Epithelial cell of prostate (primary cell): Measurements from ENCODE around the gene ENOPH1.
"Not testable (repeated sequence)": the region's sequence is repeated elsewhere in the genome, so short reads cannot be mapped to it uniquely, and the experiment has no call there.

Experiments used
- DNase-seq: peaks from one replicate; pipeline ENCODE4 v3.0.0-alpha.2; 2011; ENCODE audit warnings: low read depth, low spot score
- H3K27ac ChIP-seq: fragments of 450-650 bp; 2 replicates; pipeline ENCODE4 v1.5.1; 2017; ENCODE audit warnings: mild to moderate bottlenecking

ENOPH1 gene

GRCh38 chr4:82461710-82462109 is 31.3 kb downstream of the ENOPH1 start:
- H3K27ac ChIP-seq, result no peak overlapping the region
- no peak for DNase-seq

DNA sequence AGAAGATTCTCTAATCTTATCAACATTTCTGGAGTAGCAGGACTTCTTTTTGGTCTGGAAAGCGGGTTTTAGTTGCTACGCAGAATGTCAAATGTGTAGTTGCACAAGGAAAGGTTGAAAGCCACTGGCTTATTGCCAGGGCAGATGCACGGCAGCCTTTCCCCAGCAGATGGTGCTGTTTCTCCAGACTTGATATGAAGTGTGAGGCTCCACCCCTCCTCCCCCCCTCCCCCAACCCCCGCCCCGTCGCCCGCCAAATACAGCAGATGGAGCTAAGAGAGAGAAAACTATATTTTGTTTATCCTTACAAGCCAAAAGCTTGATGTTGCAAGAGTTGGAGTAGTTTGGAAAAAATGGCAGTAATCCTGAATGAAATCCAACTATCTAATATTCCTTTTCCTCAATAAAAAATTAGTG is 32.0 kb downstream of the ENOPH1 start:
- no peak overlapping the region for H3K27ac ChIP-seq
- DNase-seq, result peak; percentile 16

DNA sequence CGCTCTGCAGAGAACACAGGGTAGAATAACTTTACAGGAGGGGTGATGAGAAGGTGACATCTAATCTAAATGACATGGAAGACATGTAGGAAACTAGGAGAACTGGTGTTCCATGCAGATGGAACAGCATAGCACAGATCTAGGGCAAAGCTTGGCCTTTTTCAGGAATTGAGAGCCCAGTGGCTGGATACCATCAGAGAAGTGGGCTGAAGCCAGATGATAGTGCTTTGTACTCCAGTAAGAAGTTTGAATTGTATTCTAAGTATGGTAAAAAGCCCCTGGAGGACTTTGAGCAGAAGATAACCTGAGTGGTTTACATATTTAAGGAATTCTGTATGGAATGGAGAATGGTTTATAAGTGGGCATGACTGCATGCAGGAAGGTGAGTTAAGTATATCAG is 32.8 kb downstream of the ENOPH1 start:
- no peak for DNase-seq
- H3K27ac ChIP-seq, result no peak overlapping the region

- DNase-seq, result no peak
- H3K27ac ChIP-seq, result no peak overlapping the region
Measured at GRCh38 chr4:82467471-82467870, 37.1 kb downstream of the ENOPH1 start.

DNA sequence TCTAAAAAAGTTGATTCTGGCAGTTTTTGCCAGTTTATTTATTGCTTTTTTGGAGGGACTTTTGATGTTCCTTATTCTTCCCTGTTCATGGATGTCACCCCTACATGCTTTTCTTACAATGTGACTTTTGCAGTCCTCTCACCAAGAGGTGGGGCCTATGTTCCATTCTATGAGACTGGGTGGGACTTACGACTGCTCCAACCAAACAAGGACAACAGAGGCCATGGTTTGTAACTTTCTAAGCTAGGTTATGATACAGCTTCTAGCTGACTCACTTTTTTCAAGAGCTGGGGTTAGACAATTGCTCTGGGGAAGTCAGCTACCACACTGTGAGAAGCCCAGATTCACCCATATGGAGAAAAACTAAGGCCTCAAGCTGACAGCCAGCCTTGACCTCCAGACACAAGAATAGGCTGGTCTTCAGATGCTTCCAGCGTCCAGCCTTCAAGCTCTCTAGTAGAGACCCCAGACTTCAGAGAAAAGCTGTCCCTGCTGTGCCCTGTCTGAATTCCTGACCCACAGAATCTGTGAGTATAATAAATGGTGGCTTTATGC is 39.5 kb downstream of the ENOPH1 start:
- no peak overlapping the region for H3K27ac ChIP-seq
- DNase-seq, result no peak

DNA sequence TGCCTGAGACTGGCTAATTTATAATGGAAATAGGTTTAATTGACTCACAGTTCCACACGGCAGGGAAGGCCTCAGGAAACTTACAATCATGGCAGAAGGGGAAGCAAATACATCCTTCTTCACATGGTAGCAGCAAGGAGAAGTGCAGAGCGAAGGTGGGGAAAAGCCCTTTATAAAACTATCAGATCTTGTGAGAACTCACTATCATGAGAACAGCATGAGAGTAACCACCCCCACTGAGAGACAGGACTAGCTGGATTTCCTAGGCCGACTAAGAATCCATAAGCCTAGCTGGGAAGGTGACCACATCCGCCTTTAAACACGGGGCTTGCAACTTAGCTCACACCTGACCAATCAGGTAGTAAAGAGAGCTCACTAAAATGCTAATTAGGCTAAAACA is 42.7 kb downstream of the ENOPH1 start:
- not testable (repeated sequence) for DNase-seq, H3K27ac ChIP-seq

- no peak overlapping the region for H3K27ac ChIP-seq
- no peak for DNase-seq
Measured at GRCh38 chr4:82473621-82474164, 43.3 kb downstream of the ENOPH1 start.

DNA sequence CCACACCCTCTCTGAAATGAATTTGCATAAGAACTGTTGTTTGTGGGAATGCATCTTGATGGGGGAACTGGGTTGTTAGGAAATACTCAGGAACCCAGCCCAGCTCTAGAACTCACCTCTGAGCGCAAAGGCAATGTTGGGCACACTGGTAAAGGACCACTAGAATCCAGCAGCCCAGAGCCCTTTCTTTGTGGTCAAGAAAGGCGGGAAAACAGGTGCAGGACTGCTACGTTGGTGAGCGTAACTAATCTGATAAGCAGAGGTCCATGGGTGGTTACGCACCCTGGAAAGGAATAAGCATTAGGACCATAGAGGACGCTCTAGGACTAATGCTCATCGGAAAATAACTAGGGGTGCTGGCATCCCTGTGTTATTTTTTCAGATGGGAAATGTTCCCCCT is 45.5 kb downstream of the ENOPH1 start:
- not testable (repeated sequence) for DNase-seq, H3K27ac ChIP-seq

DNA sequence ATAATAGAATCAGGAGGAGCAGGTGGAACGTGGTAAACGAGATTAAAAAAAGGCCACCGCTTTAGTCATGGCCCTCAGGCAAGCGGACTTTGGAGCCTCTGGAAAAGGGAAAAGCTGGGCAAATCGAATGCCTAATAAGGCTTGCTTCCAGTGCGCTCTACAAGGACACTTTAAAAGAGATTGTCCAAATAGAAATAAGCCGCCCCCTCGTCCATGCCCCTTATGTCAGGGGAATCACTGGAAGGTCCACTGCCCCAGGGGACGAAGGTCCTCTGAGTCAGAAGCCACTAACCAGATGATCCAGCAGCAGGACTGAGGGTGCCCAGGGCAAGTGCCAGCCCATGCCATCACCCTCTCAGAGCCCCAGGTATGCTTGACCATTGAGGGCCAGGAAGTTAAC is 47.1 kb downstream of the ENOPH1 start:
- H3K27ac ChIP-seq, DNase-seq: not testable (repeated sequence)

- no peak overlapping the region for H3K27ac ChIP-seq
- no peak for DNase-seq
Measured at GRCh38 chr4:82479562-82479961, 49.2 kb downstream of the ENOPH1 start.

- H3K27ac ChIP-seq, result no peak overlapping the region
- DNase-seq, result no peak
Measured at GRCh38 chr4:82480771-82481505, 50.5 kb downstream of the ENOPH1 start.

- H3K27ac ChIP-seq, result no peak overlapping the region
- no peak for DNase-seq
Measured at GRCh38 chr4:82481506-82481840, 51.1 kb downstream of the ENOPH1 start.

DNA sequence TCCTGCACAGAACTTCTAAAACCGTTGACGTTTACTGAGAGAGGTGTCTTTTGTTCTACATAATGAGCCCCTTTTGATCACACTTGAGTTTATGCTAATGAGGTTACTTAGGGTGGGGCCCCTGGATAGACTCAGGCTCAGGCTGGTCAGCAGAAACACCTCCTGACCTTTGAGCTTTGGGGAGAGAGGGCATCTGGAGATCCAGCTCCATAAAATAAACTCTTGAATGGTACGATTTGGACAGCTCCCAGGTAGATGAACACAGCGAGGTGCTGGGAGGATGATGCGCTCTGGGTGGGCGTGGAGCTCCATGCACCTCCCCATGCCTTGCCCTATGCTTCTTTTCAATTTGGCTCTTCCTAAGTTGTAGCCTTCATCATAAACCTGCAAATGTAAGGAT is 52.0 kb downstream of the ENOPH1 start:
- no peak overlapping the region for H3K27ac ChIP-seq
- no peak for DNase-seq

DNA sequence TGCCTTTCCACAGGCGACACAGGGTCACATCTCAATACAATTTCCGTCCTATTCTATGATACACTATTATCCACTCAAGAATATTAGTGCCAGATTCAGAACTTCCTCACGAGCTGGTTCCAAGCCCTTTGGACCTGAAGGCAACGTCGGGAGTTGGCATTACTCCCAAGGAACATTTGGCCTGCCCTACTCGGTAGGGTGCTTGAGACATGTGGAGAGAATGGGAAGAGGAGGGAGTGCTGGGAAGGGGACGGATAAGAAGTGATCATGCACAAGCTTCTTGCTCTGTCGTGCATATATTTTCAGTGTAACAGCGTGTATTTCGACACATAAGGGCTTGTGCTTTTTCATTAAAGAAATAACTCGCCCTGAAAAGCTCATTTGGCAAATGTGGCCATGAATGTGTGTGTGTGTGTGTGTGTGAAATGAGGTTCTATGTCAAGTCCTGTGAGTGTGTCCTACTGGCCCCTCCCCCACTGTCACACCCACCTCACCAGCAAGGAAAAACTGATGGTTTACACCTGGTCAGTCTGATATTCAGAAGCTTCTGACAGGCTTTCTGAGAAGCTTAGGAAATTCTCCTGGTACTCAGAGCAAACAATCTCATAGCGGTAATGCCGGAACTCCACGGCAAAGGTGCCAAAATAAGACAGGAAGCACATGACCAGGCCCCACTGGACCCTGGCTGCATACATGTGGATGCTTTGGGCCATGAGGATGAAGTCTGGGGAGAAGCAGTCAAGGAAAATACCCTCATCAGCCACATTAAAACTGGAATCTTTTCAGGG is 54.8 kb downstream of the ENOPH1 start:
- no peak overlapping the region for H3K27ac ChIP-seq
- DNase-seq, result no peak

- no peak overlapping the region for H3K27ac ChIP-seq
- DNase-seq, result no peak
Measured at GRCh38 chr4:82489076-82489475, 58.7 kb downstream of the ENOPH1 start.

DNA sequence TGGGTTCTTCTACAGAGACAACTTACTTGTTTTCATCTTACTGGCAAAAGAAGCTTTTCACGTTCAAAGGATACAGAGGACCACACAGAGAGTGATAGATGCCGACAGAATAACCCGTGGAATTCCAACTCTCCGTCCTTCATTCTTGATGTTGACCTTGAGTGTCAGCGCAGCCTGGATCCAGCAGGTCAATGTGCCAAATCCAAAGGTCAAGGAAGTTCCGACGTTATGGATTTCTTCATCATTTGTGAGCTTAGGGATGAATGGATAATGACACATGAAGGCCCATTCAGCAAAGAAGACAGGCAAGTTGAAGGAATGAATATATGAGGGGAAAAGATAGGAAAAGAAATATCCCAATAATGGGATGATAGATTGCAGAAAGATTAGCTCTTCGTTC is 59.6 kb downstream of the ENOPH1 start:
- no peak for DNase-seq
- no peak overlapping the region for H3K27ac ChIP-seq

DNA sequence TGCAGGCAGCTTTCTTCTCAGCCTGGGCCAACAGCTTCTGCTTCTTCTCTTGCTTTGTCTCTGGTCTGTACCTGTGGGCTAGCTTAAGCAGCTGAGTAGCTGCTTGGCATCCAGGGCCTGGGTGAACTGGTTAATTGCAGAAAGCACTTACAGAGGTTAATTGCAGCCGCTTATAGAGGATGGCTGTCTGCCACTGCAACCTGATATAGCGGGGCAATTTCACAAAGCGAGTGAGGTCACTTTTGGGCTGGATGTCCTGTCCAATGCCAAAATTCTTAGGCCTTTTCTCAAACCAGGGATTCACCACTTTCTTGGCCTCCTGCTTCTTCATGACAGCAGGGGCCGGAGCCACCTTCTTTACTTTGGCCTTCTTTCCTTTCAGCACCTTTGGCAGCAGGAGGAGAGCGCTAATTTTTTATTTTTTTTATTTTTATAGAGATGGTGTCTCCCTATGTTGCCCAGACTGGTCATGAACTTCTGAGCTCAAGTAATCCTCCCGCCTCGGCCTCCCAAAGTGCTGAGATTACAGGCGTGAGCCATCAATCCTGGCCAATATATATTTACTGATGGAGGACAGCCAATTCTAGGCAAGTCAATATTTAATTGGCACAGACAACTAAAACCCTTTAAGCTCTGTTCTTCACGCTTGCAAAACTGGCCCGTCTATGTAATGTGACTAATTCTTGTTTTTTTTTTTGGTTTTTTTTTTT is 61.0 kb downstream of the ENOPH1 start:
- no peak overlapping the region for H3K27ac ChIP-seq
- no peak for DNase-seq

DNA sequence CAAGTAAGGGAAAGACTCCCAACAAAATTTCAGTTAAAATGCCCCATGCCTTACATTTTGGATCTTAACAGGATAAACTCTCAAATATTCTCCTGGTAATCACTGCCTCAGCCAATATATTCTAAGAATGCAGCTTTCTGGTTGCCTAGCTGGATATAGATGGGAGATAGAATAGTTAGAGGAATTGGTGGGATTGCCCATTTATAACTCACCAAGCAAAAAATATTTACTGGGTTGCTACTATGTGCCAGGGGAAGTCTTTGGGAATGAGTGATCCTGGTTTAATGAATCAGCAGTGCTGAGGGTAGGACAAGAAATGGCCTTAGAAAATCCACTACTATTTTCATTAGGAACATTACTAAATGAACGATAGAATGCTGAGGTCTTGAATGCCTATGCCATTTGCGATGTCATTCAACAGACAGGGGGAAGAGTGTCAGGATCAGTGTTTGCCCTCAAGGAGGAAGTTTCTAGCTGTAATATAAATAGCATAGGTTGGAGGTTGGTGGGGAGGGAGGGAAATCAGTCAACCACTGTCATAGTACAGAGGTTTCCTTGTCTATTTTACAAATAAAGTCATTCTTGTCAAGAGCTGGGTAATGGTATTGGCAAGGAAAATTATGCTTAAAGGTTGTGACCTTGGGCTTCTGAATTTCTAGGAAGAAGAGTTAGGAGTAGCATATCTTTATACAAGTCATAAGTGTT is 63.5 kb downstream of the ENOPH1 start:
- no peak overlapping the region for H3K27ac ChIP-seq
- no peak for DNase-seq

- no peak for DNase-seq
- no peak overlapping the region for H3K27ac ChIP-seq
Measured at GRCh38 chr4:82495666-82496065, 65.3 kb downstream of the ENOPH1 start.

GRCh38 chr4:82496349-82496748 is 66.0 kb downstream of the ENOPH1 start:
- DNase-seq, result no peak
- H3K27ac ChIP-seq, result no peak overlapping the region
